ENCODE results near the gene PPA1.

- TF ChIP-seq POLR2AphosphoS5 (IDR thresholded peaks at IDR 0.05): no peak
- TF ChIP-seq TAF1 (IDR thresholded peaks at IDR 0.05; ENCODE audit: low read depth): no peak
- no peak for TF ChIP-seq RAD21 (conservative IDR thresholded peaks at IDR 0.05)
- TF ChIP-seq EZH2 (IDR thresholded peaks at IDR 0.05; ENCODE audit: borderline replicate concordance, insufficient read depth, low read length, poor library complexity, severe bottlenecking): no peak
- no peak for TF ChIP-seq CTCF (IDR thresholded peaks at IDR 0.05; ENCODE audit: poor library complexity, severe bottlenecking)
- TF ChIP-seq REST (IDR thresholded peaks at IDR 0.05; ENCODE audit: borderline replicate concordance): no peak
- TF ChIP-seq SMC3 (conservative IDR thresholded peaks at IDR 0.05; ENCODE audit: poor library complexity): no peak
- no peak for TF ChIP-seq MXI1 (conservative IDR thresholded peaks at IDR 0.05; ENCODE audit: poor library complexity, severe bottlenecking)
- no peak for TF ChIP-seq EP300 (conservative IDR thresholded peaks at IDR 0.05; ENCODE audit: poor library complexity, severe bottlenecking)
Measured at GRCh38 chr10:70166394-70166793, 66.8 kb downstream of the PPA1 start.

All from neural cell (in vitro differentiated cells).